Measurements from ENCODE around the gene PID1.

- no peak for TF ChIP-seq POLR2A (IDR thresholded peaks at IDR 0.05; ENCODE audit: low read length)
- no peak for TF ChIP-seq GATA1 (IDR thresholded peaks at IDR 0.05; ENCODE audit: low read depth, low read length)
These were observed 197.2 kb downstream of the PID1 start for GRCh38 chr2:229073935-229074334.
